ENCODE measurements around the gene ASIP.

GRCh38 chr20:34285450-34285849, 44.2 kb downstream of the ASIP start:
- TF ChIP-seq CTCF (IDR thresholded peaks at IDR 0.05; ENCODE audit: low read length) = no peak
- TF ChIP-seq EZH2 (optimal IDR thresholded peaks at IDR 0.05; ENCODE audit: low read depth, low read length) = no peak
